GM19438 (cell line): ENCODE data around the gene PPP1R13L.
"Not testable (repeated sequence)": the region's sequence is repeated elsewhere in the genome, so short reads cannot be mapped to it uniquely, and the experiment has no call there.

ENCODE experiments used
- ATAC-seq: cut with Tn5 transposase; IDR thresholded peaks from one replicate; pipeline ENCODE4 v1.9.1; 2021; ENCODE audit warnings: low read depth; ENCODE audit not compliant: unreplicated experiment

PPP1R13L gene

GRCh38 chr19:45407585-45407984, 2.7 kb upstream of the PPP1R13L start:
- ATAC-seq: not testable (repeated sequence)

GRCh38 chr19:45407091-45407375, 2.2 kb upstream of the PPP1R13L start:
- no peak for ATAC-seq

GRCh38 chr19:45406226-45407090, 1.6 kb upstream of the PPP1R13L start, which contains the start of gene POLR1G:
TSS of gene POLR1G (plus strand) at chr19:45406644. CDS start at chr19:45406697, 53 bp downstream.
- ATAC-seq: peak; percentile 66

GRCh38 chr19:45405435-45406225, 761 bp upstream of the PPP1R13L start:
- ATAC-seq: peak; percentile 56

- no peak for ATAC-seq
Measured at GRCh38 chr19:45403781-45404556, 900 bp downstream of the PPP1R13L start.

- ATAC-seq: no peak
Measured at GRCh38 chr19:45403272-45403671, 1.6 kb downstream of the PPP1R13L start.

GRCh38 chr19:45402298-45403061, 2.4 kb downstream of the PPP1R13L start:
- no peak for ATAC-seq

GRCh38 chr19:45401815-45402214, 3.1 kb downstream of the PPP1R13L start:
- ATAC-seq: no peak

GRCh38 chr19:45400192-45400591, 4.7 kb downstream of the PPP1R13L start:
- ATAC-seq: no peak

GRCh38 chr19:45395821-45396617, 8.8 kb downstream of the PPP1R13L start:
- no peak for ATAC-seq

- no peak for ATAC-seq
Measured at GRCh38 chr19:45391871-45392665, 12.8 kb downstream of the PPP1R13L start.

GRCh38 chr19:45391346-45391745, 13.5 kb downstream of the PPP1R13L start:
- ATAC-seq: no peak

- ATAC-seq: no peak
Measured at GRCh38 chr19:45385392-45386221, 19.3 kb downstream of the PPP1R13L start.

GRCh38 chr19:45382426-45382825, 22.4 kb downstream of the PPP1R13L start:
- ATAC-seq: no peak

- ATAC-seq: no peak
Measured at GRCh38 chr19:45380107-45380506, 24.8 kb downstream of the PPP1R13L start.

GRCh38 chr19:45376045-45376724, 28.7 kb downstream of the PPP1R13L start:
- ATAC-seq: no peak
